CD14-positive monocyte (primary cell): ENCODE measurements around the gene CDH15. TPM values are rescaled to one million over a fixed set of nuclear protein-coding genes. Genes with fewer than 3 reads are reported as not detected.

Experiments used
- DNase-seq, 3 donors: peaks; one replicate each; pipeline ENCODE4 v3.0.0-alpha.2; 2011 to 2022
- H2AFZ ChIP-seq: 2 replicates; pipeline ENCODE4 v1.6.0; 2012; ENCODE audit warnings: mild to moderate bottlenecking, low read depth, low read length, inconsistent platforms; ENCODE audit not compliant: insufficient read depth, poor library complexity, severe bottlenecking
- H3K27ac ChIP-seq, 2 donors: 1 replicate in 1 of 2; 2 replicates in 1 of 2; pipeline ENCODE4 v1.5.1; 2012 to 2013; ENCODE audit warnings: low read length in 2 of 2, control low read depth in 1 of 2, inconsistent platforms in 1 of 2, low read depth in 1 of 2, mild to moderate bottlenecking in 1 of 2
- H3K27me3 ChIP-seq, 2 donors: one replicate each; pipeline versions ENCODE4 v1.6.0 to v1.6.1; 2011 to 2013; ENCODE audit warnings: low read length in 2 of 2; ENCODE audit not compliant: control insufficient read depth in 2 of 2, insufficient read depth in 2 of 2
- H3K36me3 ChIP-seq, 2 donors: replicated peaks in 1 of 2; 1 replicate in 1 of 2; 2 replicates in 1 of 2; pipeline versions ENCODE4 v1.5.1 to v1.6.1; 2012 to 2013; ENCODE audit warnings: low read length in 2 of 2, control low read depth in 1 of 2, inconsistent platforms in 1 of 2, mild to moderate bottlenecking in 1 of 2; ENCODE audit not compliant: insufficient read depth in 2 of 2, control insufficient read depth in 1 of 2
- H3K4me1 ChIP-seq, 2 donors: 1 replicate in 1 of 2; 2 replicates in 1 of 2; pipeline versions ENCODE4 v1.5.1 to v1.6.1; 2012 to 2013; ENCODE audit warnings: low read length in 2 of 2, control low read depth in 1 of 2, inconsistent platforms in 1 of 2, mild to moderate bottlenecking in 1 of 2, moderate library complexity in 1 of 2; ENCODE audit not compliant: insufficient read depth in 2 of 2, control insufficient read depth in 1 of 2
- H3K4me2 ChIP-seq: replicated peaks from 2 replicates; pipeline ENCODE3; 2012; ENCODE audit warnings: low read length, moderate library complexity, mild to moderate bottlenecking; ENCODE audit not compliant: poor library complexity, severe bottlenecking; ENCODE audit errors: extremely low read depth
- H3K4me3 ChIP-seq, 3 experiments: fragments of 200-600 bp in 1 of 3; sonication (generic) in 1 of 3; replicated peaks in 1 of 3; 1 replicate in 2 of 3; 2 replicates in 1 of 3; pipeline ENCODE4 v1.5.1; 2011 to 2013; ENCODE audit warnings: low read length in 3 of 3, mild to moderate bottlenecking in 3 of 3, control low read depth in 2 of 3, low read depth in 2 of 3, inconsistent platforms in 1 of 3, moderate library complexity in 1 of 3
- H3K79me2 ChIP-seq: 2 replicates; pipeline ENCODE4 v1.6.0; 2012; ENCODE audit warnings: mild to moderate bottlenecking, control low read depth, inconsistent platforms, low read length, moderate library complexity; ENCODE audit not compliant: insufficient read depth
- H3K9ac ChIP-seq: 2 replicates; pipeline ENCODE4 v1.6.0; 2017; ENCODE audit warnings: low read length, mild to moderate bottlenecking; ENCODE audit not compliant: insufficient read depth, poor library complexity, severe bottlenecking
- H3K9me3 ChIP-seq, 2 donors: replicated peaks in 1 of 2; 1 replicate in 1 of 2; 2 replicates in 1 of 2; pipeline versions ENCODE4 v1.5.1 to v1.6.1; 2012 to 2013; ENCODE audit warnings: low read length in 2 of 2, control low read depth in 1 of 2; ENCODE audit not compliant: control insufficient read depth in 1 of 2, insufficient read depth in 1 of 2
- H4K20me1 ChIP-seq: 2 replicates; pipeline ENCODE4 v1.6.0; 2012; ENCODE audit warnings: mild to moderate bottlenecking, low read length, control low read depth, moderate library complexity; ENCODE audit not compliant: insufficient read depth
- H3K27ac Mint-ChIP-seq, 7 donors: one replicate each; pipeline ENCODE4 v1.8.0; 2020; ENCODE audit warnings: mild to moderate bottlenecking in 7 of 7, mixed read lengths in 7 of 7, moderate library complexity in 6 of 7, inconsistent platforms in 2 of 7
- H3K27me3 Mint-ChIP-seq, 3 donors: one replicate each; pipeline ENCODE4 v1.8.0; 2021 to 2022; ENCODE audit warnings: low read depth in 3 of 3, mild to moderate bottlenecking in 3 of 3, mixed read lengths in 3 of 3, moderate library complexity in 3 of 3, inconsistent platforms in 1 of 3
- H3K36me3 Mint-ChIP-seq, 2 donors: one replicate each; pipeline ENCODE4 v1.8.0; 2020; ENCODE audit warnings: mixed read lengths in 2 of 2, inconsistent platforms in 1 of 2, mild to moderate bottlenecking in 1 of 2
- H3K4me1 Mint-ChIP-seq: one replicate; pipeline ENCODE4 v1.8.0; 2020; ENCODE audit warnings: mild to moderate bottlenecking, mixed read lengths
- H3K4me3 Mint-ChIP-seq, 2 donors: one replicate each; pipeline ENCODE4 v1.8.0; 2020; ENCODE audit warnings: mild to moderate bottlenecking in 2 of 2, mixed read lengths in 2 of 2, moderate library complexity in 1 of 2
- H3K9me3 Mint-ChIP-seq, 7 donors: one replicate each; pipeline ENCODE4 v1.8.0; 2020 to 2022; ENCODE audit warnings: mixed read lengths in 7 of 7, mild to moderate bottlenecking in 6 of 7, moderate library complexity in 6 of 7, inconsistent platforms in 2 of 7
- CTCF ChIP-seq: fragments of 200-600 bp; IDR thresholded peaks from one replicate; pipeline ENCODE4 v1.8.0; 2022; ENCODE audit warnings: antibody characterized with exemption, mild to moderate bottlenecking
- WGBS: methylation state at CpG from one replicate; pipeline ENCODE4 v1.1.5; 2013; ENCODE audit warnings: missing lambda C conversion rate; ENCODE audit not compliant: insufficient coverage; 5-methylcytosine and 5-hydroxymethylcytosine counted together
- intact Hi-C, 2 donors: fragments of 100-400 bp; cut with micrococcal nuclease; formaldehyde crosslinking; loops; one replicate each; pipeline versions ENCODE4 v1.15.0 to v1.15.1; 2023
- polyA plus RNA-seq, 3 donors: library from polyadenylated mRNA; depleted of rRNA in 1 of 3; unstranded in 2 of 3; stranded (reverse) in 1 of 3; fragments of 300-500 nt in 2 of 3; fragments of >200 nt in 1 of 3; fragmentation: Illumina TruSeq in 2 of 3; gene quantifications; 1 replicate in 2 of 3; 2 replicates in 1 of 3; pipeline ENCODE4 v1.2.3, GENCODE V29; 2012 to 2021

The CDH15 gene
- polyA plus RNA-seq, 3 donors = not detected

- H3K9ac ChIP-seq = peak overlapping the region; percentile 91
- 0% methylated on average over 7 of the region's 11 CpGs for WGBS
- peaks cover 17% of the 10 kb centered on the region for H3K4me1 Mint-ChIP-seq
Observed at GRCh38 chr16:89217138-89217387, 45.5 kb downstream of the CDH15 start.

More at GRCh38 chr16:89217138-89217387, 45.5 kb downstream of the CDH15 start:
- peak overlapping the region; percentile 89 for H3K4me2 ChIP-seq
- DNase-seq = no peak
- H3K27me3 ChIP-seq = no peaks in the 10 kb centered on the region
- Mint-ChIP-seq H3K9me3 (peaks cover 0 to 2% (median 0%) of the 10 kb centered on the region in 7 donors), H3K36me3 (peaks cover 10 to 20% of the 10 kb centered on the region in 2 donors), H3K4me3 (peak overlapping the region; percentile 88 to 91), H3K27me3 (peaks cover 0 to 1% (median 0%) of the 10 kb centered on the region in 3 donors), H3K27ac (peak overlapping the region; percentile 90 to 97 (median 93))
- peak overlapping the region; percentile 68 to 94 for H3K27ac ChIP-seq
- H2AFZ ChIP-seq = peak overlapping the region; percentile 89
- H3K36me3 ChIP-seq = peaks cover 16% of the 10 kb centered on the region in 2 donors
- peaks cover 14% of the 10 kb centered on the region for H4K20me1 ChIP-seq
- peaks cover 16 to 19% of the 10 kb centered on the region in 2 donors for H3K4me1 ChIP-seq
- intact Hi-C loops = loop anchor here (2.0 to 10.0 kb wide), 5 partner anchors 274 to 480 kb away; partner anchors contain the start of genes APRT (in 1 of the 2), GALNS (in 1 of the 2) and TRAPPC2L (in 1 of the 2)
- no peaks in the 10 kb centered on the region for H3K9me3 ChIP-seq
- peak overlapping the region; percentile 56 to 93 (median 61) for H3K4me3 ChIP-seq
- no peak for TF ChIP-seq CTCF
- peaks cover 16% of the 10 kb centered on the region for H3K79me2 ChIP-seq
